ENCODE results near the gene TOP2A.

The TOP2A gene

GRCh38 chr17:40361925-40362695 is 55.6 kb downstream of the TOP2A start:
- Histone ChIP-seq H3K27ac (ENCODE audit: low read length) (peak overlapping the region; percentile 52), H3K4me2 (ENCODE audit: insufficient read depth, low read length) (peak overlapping the region; percentile 63), H2AFZ (ENCODE audit: low read depth, low read length) (peak overlapping the region; percentile 64), H3K36me3 (ENCODE audit: insufficient read depth, low read length) (no peaks in the 10 kb centered on the region), H3K27me3 (ENCODE audit: insufficient read depth, low read length, poor library complexity) (no peaks in the 10 kb centered on the region), H3K9me3 (ENCODE audit: insufficient read depth, low read length, severe bottlenecking) (no peaks in the 10 kb centered on the region), H4K20me1 (ENCODE audit: insufficient read depth, low read length) (no peaks in the 10 kb centered on the region), H3K4me3 (ENCODE audit: low read depth in 1 of 2, low read length in 2 of 2) (peak overlapping the region in 1 of 2 experiments; percentile 58; a peak in 2 of 4 replicates), H3K4me1 (ENCODE audit: insufficient read depth, low read length) (peaks cover 31% of the 10 kb centered on the region), H3K9ac (ENCODE audit: low read depth, low read length) (peak overlapping the region; percentile 52), H3K79me2 (ENCODE audit: insufficient read depth, low read length) (no peaks in the 10 kb centered on the region)
- ATAC-seq (ENCODE audit: insufficient read depth, low read depth) (peak; percentile 26; the same call in 2 of the 3 replicates), DNase-seq (no peak)
- no peak for TF ChIP-seq CTCF (IDR thresholded peaks at IDR 0.05; ENCODE audit: borderline replicate concordance, extremely low read depth, low read length, poor library complexity, severe bottlenecking)
- TF ChIP-seq EZH2 (IDR thresholded peaks at IDR 0.05; ENCODE audit: borderline replicate concordance, low read depth, low read length, severe bottlenecking): no peak

GRCh38 chr17:40361063-40361924 is 56.4 kb downstream of the TOP2A start:
- H3K79me2 ChIP-seq (ENCODE audit: insufficient read depth, low read length): no peaks in the 10 kb centered on the region
- no peak overlapping the region for H3K4me2 ChIP-seq (ENCODE audit: insufficient read depth, low read length)
- no peak for ATAC-seq (ENCODE audit: insufficient read depth, low read depth)
- H3K4me1 ChIP-seq (ENCODE audit: insufficient read depth, low read length): peaks cover 28% of the 10 kb centered on the region
- H4K20me1 ChIP-seq (ENCODE audit: insufficient read depth, low read length): no peaks in the 10 kb centered on the region
- TF ChIP-seq EZH2 (IDR thresholded peaks at IDR 0.05; ENCODE audit: borderline replicate concordance, low read depth, low read length, severe bottlenecking): no peak
- no peak for TF ChIP-seq CTCF (IDR thresholded peaks at IDR 0.05; ENCODE audit: borderline replicate concordance, extremely low read depth, low read length, poor library complexity, severe bottlenecking)
- no peaks in the 10 kb centered on the region for H3K9me3 ChIP-seq (ENCODE audit: insufficient read depth, low read length, severe bottlenecking)
- H3K27me3 ChIP-seq (ENCODE audit: insufficient read depth, low read length, poor library complexity): no peaks in the 10 kb centered on the region
- H3K9ac ChIP-seq (ENCODE audit: low read depth, low read length): no peak overlapping the region
- H3K36me3 ChIP-seq (ENCODE audit: insufficient read depth, low read length): no peaks in the 10 kb centered on the region
- H3K27ac ChIP-seq (ENCODE audit: low read length): no peak overlapping the region
- DNase-seq: no peak
- no peak overlapping the region for H2AFZ ChIP-seq (ENCODE audit: low read depth, low read length)
- H3K4me3 ChIP-seq (ENCODE audit: low read depth in 1 of 2, low read length in 2 of 2): no peak overlapping the region

GRCh38 chr17:40360091-40360490 is 57.6 kb downstream of the TOP2A start:
- H3K9ac ChIP-seq (ENCODE audit: low read depth, low read length): no peak overlapping the region
- H3K9me3 ChIP-seq (ENCODE audit: insufficient read depth, low read length, severe bottlenecking): no peaks in the 10 kb centered on the region
- H3K27me3 ChIP-seq (ENCODE audit: insufficient read depth, low read length, poor library complexity): no peaks in the 10 kb centered on the region
- peaks cover 27% of the 10 kb centered on the region for H3K4me1 ChIP-seq (ENCODE audit: insufficient read depth, low read length)
- no peaks in the 10 kb centered on the region for H3K79me2 ChIP-seq (ENCODE audit: insufficient read depth, low read length)
- H4K20me1 ChIP-seq (ENCODE audit: insufficient read depth, low read length): no peaks in the 10 kb centered on the region
- no peak overlapping the region for H3K4me3 ChIP-seq (ENCODE audit: low read depth in 1 of 2, low read length in 2 of 2)
- H3K36me3 ChIP-seq (ENCODE audit: insufficient read depth, low read length): peaks cover 5% of the 10 kb centered on the region
- H3K27ac ChIP-seq (ENCODE audit: low read length): no peak overlapping the region
- no peak overlapping the region for H3K4me2 ChIP-seq (ENCODE audit: insufficient read depth, low read length)
- H2AFZ ChIP-seq (ENCODE audit: low read depth, low read length): no peak overlapping the region
- DNase-seq: no peak
- ATAC-seq (ENCODE audit: insufficient read depth, low read depth): no peak
- TF ChIP-seq CTCF (IDR thresholded peaks at IDR 0.05; ENCODE audit: borderline replicate concordance, extremely low read depth, low read length, poor library complexity, severe bottlenecking) (no peak), EZH2 (IDR thresholded peaks at IDR 0.05; ENCODE audit: borderline replicate concordance, low read depth, low read length, severe bottlenecking) (no peak)

Data from DND-41 (cell line).